Vagina (tissue), 2 donors: Measurements from ENCODE around the gene SERPINA3. TPM values are rescaled to one million over a fixed set of nuclear protein-coding genes. Genes with fewer than 3 reads are reported as not detected.
A peak's percentile ranks its signal among the peaks of the same experiment; 100 is the strongest.

Experiments
- DNase-seq, 2 donors: peaks; one replicate each; pipeline ENCODE4 v3.0.0-alpha.2; 2017; ENCODE audit errors: extremely low spot score in 2 of 2
- H3K27ac ChIP-seq: fragments of 200-600 bp; sonication (generic); one replicate; pipeline ENCODE4 v1.5.1; 2019
- H3K27me3 ChIP-seq: fragments of 200-600 bp; sonication (generic); one replicate; pipeline ENCODE4 v1.5.1; 2019
- H3K36me3 ChIP-seq, 2 donors: fragments of 200-600 bp; sonication (generic); one replicate each; pipeline ENCODE4 v1.5.1; 2017 to 2019
- H3K4me1 ChIP-seq: fragments of 200-600 bp; sonication (generic); one replicate; pipeline ENCODE4 v1.5.1; 2019
- H3K4me3 ChIP-seq, 2 donors: fragments of 200-600 bp; sonication (generic); 1 replicate in 1 of 2; 2 replicates in 1 of 2; pipeline ENCODE4 v1.5.1; 2016 to 2019
- H3K9me3 ChIP-seq: fragments of 200-600 bp; sonication (generic); one replicate; pipeline ENCODE4 v1.5.1; 2019
- POLR2A ChIP-seq, 2 donors: fragments of 450-650 bp; IDR thresholded peaks; one replicate each; pipeline ENCODE4 v1.6.1; 2017; ENCODE audit warnings: antibody characterized with exemption in 2 of 2, mild to moderate bottlenecking in 2 of 2, moderate library complexity in 2 of 2
- POLR2AphosphoS5 ChIP-seq, 2 donors: sonication (generic); formaldehyde crosslinking; IDR thresholded peaks; one replicate each; pipeline ENCODE4 v1.9.0; 2017; ENCODE audit warnings: antibody characterized with exemption in 2 of 2, mild to moderate bottlenecking in 2 of 2, low read depth in 1 of 2; ENCODE audit not compliant: insufficient read depth in 1 of 2
- intact Hi-C: fragments of 100-400 bp; cut with DNase I; formaldehyde crosslinking; loops from one replicate; pipeline ENCODE4 v1.15.1; 2023
- total RNA-seq: library from RNA; depleted of rRNA; stranded (reverse); fragments of >200 nt; gene quantifications from one replicate; pipeline ENCODE4 v1.2.3, GENCODE V29; 2016
- TF ChIP-seq, protein P1 (sequence below), 3 experiments: fragments of 450-650 bp in 2 of 3; fragments of 200-600 bp in 1 of 3; sonication (generic) in 1 of 3; IDR thresholded peaks; one replicate each; pipeline ENCODE4 v1.5.1; 2017 to 2019; ENCODE audit warnings: antibody characterized with exemption in 3 of 3, mild to moderate bottlenecking in 2 of 3, moderate library complexity in 2 of 3

The SERPINA3 gene
- total RNA-seq, 1 donor from 2014 or later, result 328 TPM

DNA sequence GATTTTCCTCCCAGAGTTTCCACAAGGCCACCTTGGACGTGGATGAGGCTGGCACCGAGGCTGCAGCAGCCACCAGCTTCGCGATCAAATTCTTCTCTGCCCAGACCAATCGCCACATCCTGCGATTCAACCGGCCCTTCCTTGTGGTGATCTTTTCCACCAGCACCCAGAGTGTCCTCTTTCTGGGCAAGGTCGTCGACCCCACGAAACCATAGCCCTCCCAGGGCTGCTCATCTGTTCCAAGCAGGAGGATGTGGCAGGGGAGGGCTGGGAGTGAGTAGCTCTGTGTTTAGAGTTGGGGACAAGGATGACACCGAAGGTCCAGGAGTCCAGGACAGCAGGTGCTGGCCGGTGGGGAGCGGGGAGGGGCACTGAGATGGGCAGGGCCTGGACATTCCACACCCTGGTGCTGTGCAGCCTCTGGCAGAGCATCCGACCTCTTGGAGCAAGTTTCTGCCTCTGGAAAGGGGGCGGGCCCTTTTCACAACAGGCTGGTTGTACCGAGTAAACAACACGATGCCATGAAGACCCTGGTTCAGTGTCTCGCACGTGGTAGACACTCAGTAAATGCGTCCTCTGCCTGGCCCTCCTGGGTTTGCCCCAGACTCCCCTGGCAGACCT lies 42.7 kb upstream of the SERPINA3 start:
- Histone ChIP-seq H3K9me3 (no peaks in the 10 kb centered on the region), H3K27ac (no peak overlapping the region), H3K36me3 (no peaks in the 10 kb centered on the region), H3K4me1 (peaks cover 9% of the 10 kb centered on the region), H3K4me3 (no peak overlapping the region), H3K27me3 (no peaks in the 10 kb centered on the region)
- no peak for DNase-seq
- intact Hi-C loops, result no loop called here
- TF ChIP-seq POLR2AphosphoS5 (IDR thresholded peaks at IDR 0.05; ENCODE audit: insufficient read depth in 1 of 2, low read depth in 1 of 2), result no peak
- TF ChIP-seq, protein P1, sequence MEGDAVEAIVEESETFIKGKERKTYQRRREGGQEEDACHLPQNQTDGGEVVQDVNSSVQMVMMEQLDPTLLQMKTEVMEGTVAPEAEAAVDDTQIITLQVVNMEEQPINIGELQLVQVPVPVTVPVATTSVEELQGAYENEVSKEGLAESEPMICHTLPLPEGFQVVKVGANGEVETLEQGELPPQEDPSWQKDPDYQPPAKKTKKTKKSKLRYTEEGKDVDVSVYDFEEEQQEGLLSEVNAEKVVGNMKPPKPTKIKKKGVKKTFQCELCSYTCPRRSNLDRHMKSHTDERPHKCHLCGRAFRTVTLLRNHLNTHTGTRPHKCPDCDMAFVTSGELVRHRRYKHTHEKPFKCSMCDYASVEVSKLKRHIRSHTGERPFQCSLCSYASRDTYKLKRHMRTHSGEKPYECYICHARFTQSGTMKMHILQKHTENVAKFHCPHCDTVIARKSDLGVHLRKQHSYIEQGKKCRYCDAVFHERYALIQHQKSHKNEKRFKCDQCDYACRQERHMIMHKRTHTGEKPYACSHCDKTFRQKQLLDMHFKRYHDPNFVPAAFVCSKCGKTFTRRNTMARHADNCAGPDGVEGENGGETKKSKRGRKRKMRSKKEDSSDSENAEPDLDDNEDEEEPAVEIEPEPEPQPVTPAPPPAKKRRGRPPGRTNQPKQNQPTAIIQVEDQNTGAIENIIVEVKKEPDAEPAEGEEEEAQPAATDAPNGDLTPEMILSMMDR (IDR thresholded peaks at IDR 0.05), result no peak
- TF ChIP-seq POLR2A (IDR thresholded peaks at IDR 0.05), result no peak

DNA sequence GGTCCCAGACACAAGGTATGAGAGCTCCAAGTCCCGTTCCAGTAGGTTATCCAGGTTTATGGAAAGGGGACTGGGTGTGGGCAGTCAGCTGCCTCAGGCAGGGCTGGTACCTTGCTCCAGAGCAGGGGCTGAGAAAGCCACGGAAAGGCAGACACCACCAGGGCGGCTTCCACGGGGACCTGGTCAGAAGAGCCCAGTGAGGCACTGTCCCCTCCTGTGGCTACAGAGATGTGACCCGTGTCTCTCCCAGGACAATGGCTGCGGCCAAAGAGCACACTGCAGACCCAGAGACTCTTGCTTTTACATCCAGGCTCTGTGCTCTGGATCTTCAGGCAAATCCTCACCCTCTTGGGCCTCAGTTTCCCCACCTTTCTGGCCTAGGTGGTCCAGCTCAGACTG lies 42.2 kb upstream of the SERPINA3 start:
- Histone ChIP-seq H3K36me3 (no peaks in the 10 kb centered on the region), H3K9me3 (no peaks in the 10 kb centered on the region), H3K4me1 (peaks cover 9% of the 10 kb centered on the region), H3K4me3 (no peak overlapping the region), H3K27ac (no peak overlapping the region), H3K27me3 (no peaks in the 10 kb centered on the region)
- DNase-seq, result no peak
- intact Hi-C loops, result no loop called here
- TF ChIP-seq, protein P1 (IDR thresholded peaks at IDR 0.05), result no peak
- TF ChIP-seq POLR2AphosphoS5 (IDR thresholded peaks at IDR 0.05; ENCODE audit: insufficient read depth in 1 of 2, low read depth in 1 of 2), result no peak
- TF ChIP-seq POLR2A (IDR thresholded peaks at IDR 0.05), result no peak

DNA sequence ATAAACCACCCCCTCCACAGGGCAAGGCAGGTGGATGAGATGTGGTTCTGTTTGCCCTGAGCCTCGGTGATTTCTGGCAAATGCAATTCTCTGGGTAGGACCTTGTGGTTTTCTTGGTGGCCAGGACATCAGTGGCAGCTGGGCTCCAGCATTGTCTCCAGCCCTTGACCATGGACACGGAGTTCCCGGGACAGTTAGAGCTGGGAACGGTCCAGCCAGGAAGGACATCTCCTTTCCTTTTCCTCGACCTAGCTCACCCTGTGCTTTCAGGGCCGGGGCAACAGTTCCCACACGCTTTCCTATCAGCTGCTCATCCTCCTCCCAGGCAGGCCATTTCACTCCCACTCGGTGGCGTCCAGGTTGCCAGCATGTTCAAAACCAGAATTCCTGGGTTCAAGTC lies 41.8 kb upstream of the SERPINA3 start:
- no peaks in the 10 kb centered on the region for H3K27me3 ChIP-seq
- intact Hi-C loops, result no loop called here
- DNase-seq, result no peak
- TF ChIP-seq, protein P1 (IDR thresholded peaks at IDR 0.05), result no peak
- TF ChIP-seq POLR2AphosphoS5 (IDR thresholded peaks at IDR 0.05; ENCODE audit: insufficient read depth in 1 of 2, low read depth in 1 of 2) (no peak), POLR2A (IDR thresholded peaks at IDR 0.05) (no peak)
- no peaks in the 10 kb centered on the region for H3K9me3 ChIP-seq
- H3K4me1 ChIP-seq, result peaks cover 9% of the 10 kb centered on the region
- H3K36me3 ChIP-seq, result no peaks in the 10 kb centered on the region
- H3K27ac ChIP-seq, result no peak overlapping the region
- no peak overlapping the region for H3K4me3 ChIP-seq

DNA sequence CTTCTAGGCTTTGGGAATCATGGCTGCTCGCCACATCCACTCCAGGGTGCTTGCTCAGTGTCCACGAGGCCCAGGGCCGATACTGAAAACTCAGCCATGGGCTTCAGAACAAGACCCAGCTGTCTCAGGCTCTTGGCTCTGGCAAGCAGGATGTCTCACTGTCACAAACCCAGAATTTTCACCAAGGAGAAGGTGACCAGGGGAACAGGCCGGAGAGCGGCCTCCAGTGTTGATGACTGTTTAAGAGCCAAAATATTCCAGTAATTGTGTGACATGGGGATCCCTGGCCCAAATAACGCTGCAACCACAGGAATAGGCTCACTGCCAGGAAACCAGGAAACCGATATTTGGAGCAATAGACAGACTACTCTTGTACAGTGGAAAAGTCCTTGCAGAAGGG lies 40.8 kb upstream of the SERPINA3 start:
- Histone ChIP-seq H3K36me3 (no peaks in the 10 kb centered on the region), H3K27me3 (no peaks in the 10 kb centered on the region), H3K4me3 (no peak overlapping the region), H3K27ac (peak overlapping the region; percentile 66), H3K9me3 (no peaks in the 10 kb centered on the region), H3K4me1 (peaks cover 9% of the 10 kb centered on the region)
- TF ChIP-seq, protein P1 (IDR thresholded peaks at IDR 0.05), result no peak
- TF ChIP-seq POLR2A (IDR thresholded peaks at IDR 0.05) (no peak), POLR2AphosphoS5 (IDR thresholded peaks at IDR 0.05; ENCODE audit: insufficient read depth in 1 of 2, low read depth in 1 of 2) (no peak)
- intact Hi-C loops, result no loop called here
- no peak for DNase-seq

DNA sequence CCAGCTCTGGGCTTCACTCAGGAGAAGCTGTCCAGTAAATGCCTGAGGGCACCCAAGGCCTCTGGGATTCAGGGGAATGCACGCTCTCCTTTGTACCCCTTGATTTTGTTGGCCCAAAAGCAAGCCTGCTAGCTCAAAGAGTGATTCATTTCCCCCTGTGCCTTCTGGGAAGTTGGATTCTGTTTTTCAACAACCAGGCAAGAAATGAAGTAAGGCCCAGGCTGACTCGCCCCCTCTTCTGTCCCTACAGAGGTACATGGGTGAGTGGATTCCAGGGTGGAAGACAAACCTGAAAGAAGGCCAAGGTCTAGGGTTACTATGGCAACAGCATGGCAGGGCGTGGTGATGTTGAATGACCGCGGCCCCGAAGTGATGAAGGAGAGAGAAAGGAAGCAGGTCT lies 40.2 kb upstream of the SERPINA3 start:
- intact Hi-C loops, result no loop called here
- Histone ChIP-seq H3K4me1 (peaks cover 9% of the 10 kb centered on the region), H3K36me3 (no peaks in the 10 kb centered on the region), H3K27ac (peak overlapping the region; percentile 66), H3K4me3 (no peak overlapping the region), H3K9me3 (no peaks in the 10 kb centered on the region), H3K27me3 (no peaks in the 10 kb centered on the region)
- TF ChIP-seq POLR2A (IDR thresholded peaks at IDR 0.05) (no peak), POLR2AphosphoS5 (IDR thresholded peaks at IDR 0.05; ENCODE audit: insufficient read depth in 1 of 2, low read depth in 1 of 2) (no peak)
- TF ChIP-seq, protein P1 (IDR thresholded peaks at IDR 0.05), result no peak
- DNase-seq, result no peak
